Measurements from ENCODE around the gene SNAPC5. TPM values are rescaled to one million over a fixed set of nuclear protein-coding genes. Genes with fewer than 3 reads are reported as not detected.

The SNAPC5 gene
- total RNA-seq, 2 donors from 2014 or later: 23.6 to 27.0 TPM

DNA sequence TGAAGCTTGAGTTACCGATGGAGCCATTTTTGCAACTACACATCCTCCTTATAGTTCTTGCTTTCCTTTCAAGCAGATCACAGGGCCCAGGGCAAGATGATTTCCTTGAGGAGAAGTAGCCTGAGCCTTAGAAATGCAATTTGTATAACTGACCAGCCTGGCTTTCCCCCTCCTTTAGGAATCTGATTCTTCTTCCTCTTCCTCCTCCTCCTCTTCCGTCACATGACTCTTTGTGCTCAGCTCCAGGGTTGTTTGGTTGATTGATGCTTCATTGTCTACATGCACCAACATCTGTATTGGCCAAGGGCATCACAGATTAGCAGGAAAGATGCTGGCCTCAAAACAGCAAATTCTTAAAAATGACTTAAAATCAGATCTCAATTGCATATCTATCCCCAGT lies 3.3 kb downstream of the SNAPC5 start:
- no peak overlapping the region for H3K4me3 ChIP-seq
- H3K36me3 ChIP-seq: peaks cover 0 to under 1% of the 10 kb centered on the region in 2 donors
- no peak overlapping the region for H3K27ac ChIP-seq
- no peaks in the 10 kb centered on the region for H3K27me3 ChIP-seq (replicated peaks; ENCODE audit: insufficient read depth)
- H3K4me1 ChIP-seq (replicated peaks): peaks cover 5% of the 10 kb centered on the region
- intact Hi-C loops (cut with DNase I): no loop called here
- no peaks in the 10 kb centered on the region for H3K9me3 ChIP-seq
- 89% methylated on average over 2 of the region's 2 CpGs for WGBS
- TF ChIP-seq POLR2AphosphoS5 (IDR thresholded peaks at IDR 0.05): no peak
- TF ChIP-seq CTCF (IDR thresholded peaks at IDR 0.05): no peak
- no peak for TF ChIP-seq POLR2A (IDR thresholded peaks at IDR 0.05)
- DNase-seq (ENCODE audit: low spot score): no peak

DNA sequence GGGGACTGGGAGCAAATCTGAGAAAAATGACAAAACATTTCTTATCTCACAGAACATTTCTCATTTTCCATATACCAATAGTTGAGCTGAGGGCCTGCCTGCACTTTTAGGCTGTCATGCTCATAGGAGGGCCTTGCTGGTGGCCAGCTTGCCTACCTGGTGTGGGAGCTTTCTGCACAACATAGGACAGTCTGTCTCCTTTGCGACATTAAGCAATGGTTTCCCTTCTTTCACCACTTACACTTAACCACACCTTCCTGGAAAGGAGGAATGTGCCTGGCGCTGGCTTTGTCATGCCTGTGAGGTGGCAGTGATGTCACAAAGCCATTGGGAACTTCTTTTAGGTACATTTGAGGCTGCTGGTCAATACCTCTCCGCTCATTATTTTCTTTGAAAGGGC lies 5.7 kb downstream of the SNAPC5 start:
- H3K36me3 ChIP-seq: no peaks in the 10 kb centered on the region
- no peaks in the 10 kb centered on the region for H3K27me3 ChIP-seq (replicated peaks; ENCODE audit: insufficient read depth)
- no peaks in the 10 kb centered on the region for H3K9me3 ChIP-seq
- intact Hi-C loops (cut with DNase I): no loop called here
- H3K27ac ChIP-seq: no peak overlapping the region
- no peak overlapping the region for H3K4me3 ChIP-seq
- TF ChIP-seq CTCF (IDR thresholded peaks at IDR 0.05): no peak
- no peak for TF ChIP-seq POLR2AphosphoS5 (IDR thresholded peaks at IDR 0.05)
- no peak for TF ChIP-seq POLR2A (IDR thresholded peaks at IDR 0.05)
- peaks cover 3% of the 10 kb centered on the region for H3K4me1 ChIP-seq (replicated peaks)
- 83% methylated on average over 3 of the region's 3 CpGs for WGBS
- no peak for DNase-seq (ENCODE audit: low spot score)

GRCh38 chr15:66489179-66489791 lies 8.3 kb downstream of the SNAPC5 start:
- intact Hi-C loops (cut with DNase I): no loop called here
- no peak overlapping the region for H3K4me3 ChIP-seq
- DNase-seq (ENCODE audit: low spot score): no peak
- no peak overlapping the region for H3K27ac ChIP-seq
- no peaks in the 10 kb centered on the region for H3K27me3 ChIP-seq (replicated peaks; ENCODE audit: insufficient read depth)
- TF ChIP-seq POLR2A (IDR thresholded peaks at IDR 0.05) (no peak), CTCF (IDR thresholded peaks at IDR 0.05) (no peak)
- no peaks in the 10 kb centered on the region for H3K36me3 ChIP-seq
- H3K9me3 ChIP-seq: no peaks in the 10 kb centered on the region
- H3K4me1 ChIP-seq (replicated peaks): no peaks in the 10 kb centered on the region
- 68% methylated on average over 6 of the region's 6 CpGs for WGBS

DNA sequence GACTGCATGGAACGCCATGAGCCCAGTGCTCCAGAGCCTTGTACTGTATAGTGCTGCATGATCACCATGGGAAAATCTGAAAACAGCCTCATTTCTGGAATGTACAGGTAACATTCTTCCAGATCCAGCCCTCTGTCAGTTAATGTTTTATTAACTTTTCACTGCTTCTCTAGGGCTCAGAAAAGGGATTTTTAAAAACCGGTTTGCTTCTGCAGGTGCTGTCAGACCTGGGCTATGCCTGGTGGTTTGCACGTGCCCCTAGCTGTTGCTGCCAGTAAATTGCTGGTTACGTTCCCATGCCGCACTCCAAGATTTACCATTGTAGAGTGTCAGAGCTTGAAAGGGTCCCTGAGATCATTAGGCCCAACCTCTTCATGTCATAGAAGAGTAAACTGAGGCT lies 9.0 kb downstream of the SNAPC5 start:
- Histone ChIP-seq H3K27ac (no peak overlapping the region), H3K27me3 (replicated peaks; ENCODE audit: insufficient read depth) (no peaks in the 10 kb centered on the region), H3K4me1 (replicated peaks) (no peaks in the 10 kb centered on the region), H3K36me3 (no peaks in the 10 kb centered on the region), H3K4me3 (no peak overlapping the region), H3K9me3 (no peaks in the 10 kb centered on the region)
- intact Hi-C loops (cut with DNase I): no loop called here
- DNase-seq (ENCODE audit: low spot score): no peak
- WGBS: 78% methylated on average over 5 of the region's 5 CpGs
- TF ChIP-seq CTCF (IDR thresholded peaks at IDR 0.05) (no peak), POLR2AphosphoS5 (IDR thresholded peaks at IDR 0.05) (no peak)

DNA sequence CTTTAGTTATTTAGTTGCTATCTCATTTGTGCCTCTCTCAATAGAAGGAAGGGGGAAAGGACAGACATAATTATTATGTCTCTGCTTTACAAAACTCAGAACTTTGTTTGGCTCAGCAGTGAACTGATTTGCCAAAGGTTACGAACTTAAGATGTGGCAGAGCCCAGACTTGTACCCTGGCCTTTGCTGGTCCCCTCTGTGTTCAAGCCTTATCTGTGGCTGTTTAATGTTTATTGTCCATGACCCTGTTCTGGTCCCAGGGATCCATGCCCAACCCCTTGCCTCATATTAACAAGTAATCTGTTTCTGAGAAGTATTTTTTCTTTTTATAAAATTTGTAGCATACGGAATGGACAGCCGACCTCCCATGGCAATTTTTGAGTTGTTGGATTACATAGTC lies 10.7 kb downstream of the SNAPC5 start:
- Histone ChIP-seq H3K4me1 (replicated peaks) (no peaks in the 10 kb centered on the region), H3K27me3 (replicated peaks; ENCODE audit: insufficient read depth) (no peaks in the 10 kb centered on the region), H3K27ac (no peak overlapping the region), H3K4me3 (no peak overlapping the region), H3K9me3 (no peaks in the 10 kb centered on the region), H3K36me3 (no peaks in the 10 kb centered on the region)
- WGBS: 97% methylated on average over 3 of the region's 3 CpGs
- intact Hi-C loops (cut with DNase I): no loop called here
- DNase-seq (ENCODE audit: low spot score): no peak
- TF ChIP-seq CTCF (IDR thresholded peaks at IDR 0.05) (no peak), POLR2AphosphoS5 (IDR thresholded peaks at IDR 0.05) (no peak), POLR2A (IDR thresholded peaks at IDR 0.05) (no peak)

Data from prostate gland (tissue), 2 donors.